GM12873 (cell line): ENCODE measurements around the gene TMEM229B.

Experiments used
- CTCF ChIP-seq: IDR thresholded peaks from 2 replicates; pipeline ENCODE4 v1.5.1; 2012; ENCODE audit warnings: low read depth, mild to moderate bottlenecking, moderate library complexity, low read length, control low read depth; ENCODE audit not compliant: insufficient read depth; ENCODE audit errors: missing control alignments

Gene TMEM229B

GRCh38 chr14:67441672-67442071 is 46.8 kb downstream of the TMEM229B start:
- TF ChIP-seq CTCF = no peak

DNA sequence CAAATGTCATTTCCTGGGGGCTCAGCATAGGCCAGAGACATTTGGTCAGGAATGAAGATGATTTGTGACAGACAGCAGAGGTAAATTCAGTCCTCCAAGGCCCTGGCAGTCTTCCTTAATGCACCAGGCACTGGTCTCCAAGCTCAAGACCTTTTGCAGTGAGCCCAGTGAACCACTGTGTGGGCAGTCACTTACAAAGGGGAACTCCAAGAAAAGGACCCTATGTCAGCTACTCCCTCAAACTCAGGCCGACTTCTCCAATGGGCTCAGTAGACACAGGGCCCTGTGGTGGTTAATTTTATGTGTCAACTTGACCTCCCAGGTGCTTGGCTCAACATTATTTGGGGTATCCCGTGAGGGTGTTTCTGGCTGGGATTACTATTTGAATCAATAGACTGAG is 47.3 kb downstream of the TMEM229B start:
- no peak for TF ChIP-seq CTCF

DNA sequence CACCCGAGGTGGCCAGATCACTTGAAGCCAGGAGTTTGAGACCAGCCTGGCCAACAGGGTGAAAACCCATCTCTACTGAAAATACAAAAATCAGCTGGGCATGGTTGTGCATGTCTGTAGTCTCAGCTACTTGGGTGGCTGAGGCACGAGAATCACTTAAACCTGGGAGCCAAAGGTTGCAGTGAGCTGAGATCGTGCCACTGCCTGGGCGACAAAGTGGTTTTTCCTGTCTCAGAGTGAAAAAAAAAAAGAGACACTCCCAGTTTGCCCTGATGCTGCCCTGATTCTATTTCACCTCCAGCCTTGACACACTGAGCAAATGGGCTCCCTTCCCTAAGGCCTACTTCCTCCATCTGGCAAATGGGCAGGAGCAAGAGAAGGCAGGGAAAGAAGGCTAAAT is 48.0 kb downstream of the TMEM229B start:
- no peak for TF ChIP-seq CTCF

GRCh38 chr14:67438969-67439368 is 49.6 kb downstream of the TMEM229B start:
- TF ChIP-seq CTCF = no peak

DNA sequence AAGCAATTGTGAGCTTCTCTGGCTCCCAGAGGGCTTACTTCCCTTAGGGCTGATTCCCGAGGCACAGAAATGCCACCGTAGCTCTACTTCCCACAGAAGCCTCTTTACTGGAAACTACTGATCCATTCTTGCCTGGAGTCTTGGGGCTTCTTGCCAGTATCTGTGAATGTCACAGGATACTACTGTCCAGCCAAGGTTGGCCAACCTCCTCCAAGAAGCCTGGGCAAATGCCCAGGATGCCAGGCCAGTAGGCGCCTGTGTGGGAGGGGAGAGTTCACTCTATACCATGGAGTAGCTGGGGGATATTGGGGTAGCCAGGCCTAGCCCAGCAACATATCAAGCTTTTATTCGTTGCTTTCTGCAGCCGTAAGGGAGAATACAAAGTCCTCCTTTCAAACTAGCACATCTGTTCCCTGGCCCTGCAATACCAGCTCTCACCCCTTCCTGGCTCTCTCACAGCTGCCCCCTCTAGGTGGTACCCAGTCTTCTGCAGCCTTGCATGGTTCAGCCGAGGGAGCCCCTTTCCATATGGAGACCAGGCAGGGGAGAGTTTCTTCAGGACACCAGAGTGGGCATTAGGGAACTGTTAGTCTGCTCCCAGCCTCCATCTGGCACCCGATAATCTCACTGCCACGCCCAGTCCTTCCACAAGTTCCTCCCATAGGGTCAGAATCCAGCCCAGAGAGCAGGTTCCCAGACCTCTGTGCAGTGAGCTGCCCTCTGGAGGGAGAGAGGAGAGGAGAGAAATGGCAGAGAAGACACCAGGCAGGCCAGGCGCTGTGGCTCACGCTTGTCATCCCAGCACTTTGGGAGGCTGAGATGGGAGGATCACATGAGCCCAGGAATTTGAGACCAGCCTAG is 52.3 kb downstream of the TMEM229B start:
- no peak for TF ChIP-seq CTCF

DNA sequence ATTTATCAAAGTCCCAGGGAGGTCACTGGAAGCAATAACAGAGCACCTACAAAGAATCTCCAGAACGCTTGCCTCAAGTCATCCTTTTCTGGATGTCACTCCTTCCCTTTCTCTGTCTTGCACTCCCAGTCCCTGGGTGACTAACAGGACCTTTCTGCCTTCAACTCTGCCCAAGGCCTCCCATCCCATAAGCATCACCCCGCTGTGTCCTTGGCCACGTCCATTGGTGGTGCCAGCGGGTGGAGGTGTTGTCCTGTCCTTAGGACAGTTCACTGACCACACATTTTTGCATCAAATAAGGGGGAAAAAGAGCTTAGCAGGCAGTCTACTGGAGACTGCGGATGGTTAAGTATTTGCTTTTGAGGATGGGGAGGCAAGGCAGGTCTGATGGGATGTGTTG is 52.9 kb downstream of the TMEM229B start:
- no peak for TF ChIP-seq CTCF

- no peak for TF ChIP-seq CTCF
Measured at GRCh38 chr14:67432050-67432564, 56.4 kb downstream of the TMEM229B start.
